Mesothelial cell of epicardium (in vitro differentiated cells): ENCODE results near the gene KCNH3. TPM values are rescaled to one million over a fixed set of nuclear protein-coding genes. Genes with fewer than 3 reads are reported as not detected.
A peak's percentile ranks its signal among the peaks of the same experiment; 100 is the strongest.

Experiments used
- DNase-seq, 2 experiments: peaks; one replicate each; pipeline ENCODE4 v3.0.0; 2021; ENCODE audit warnings: low spot score in 2 of 2; ENCODE audit not compliant: unreplicated experiment in 2 of 2
- H3K27ac Mint-ChIP-seq: 2 replicates; pipeline ENCODE4 v1.8.0; 2021; ENCODE audit warnings: mixed read lengths
- H3K27me3 Mint-ChIP-seq: 2 replicates; pipeline ENCODE4 v1.8.0; 2021; ENCODE audit warnings: low read depth, mixed read lengths
- H3K36me3 Mint-ChIP-seq: 2 replicates; pipeline ENCODE4 v1.8.0; 2021; ENCODE audit warnings: mixed read lengths
- H3K4me1 Mint-ChIP-seq: 2 replicates; pipeline ENCODE4 v1.8.0; 2021; ENCODE audit warnings: mixed read lengths
- H3K4me3 Mint-ChIP-seq: 2 replicates; pipeline ENCODE4 v1.8.0; 2021; ENCODE audit warnings: mild to moderate bottlenecking, moderate library complexity, mixed read lengths
- H3K9me3 Mint-ChIP-seq: 2 replicates; pipeline ENCODE4 v1.8.0; 2021; ENCODE audit warnings: mixed read lengths
- total RNA-seq: library from RNA; stranded (reverse); gene quantifications from 3 replicates; pipeline ENCODE4 v1.2.1, GENCODE V29; 2021
- TF ChIP-seq, protein P1 (sequence below): fragments of 200-600 bp; sonication (generic); IDR thresholded peaks from one replicate; pipeline ENCODE4 v1.5.0; 2021; ENCODE audit warnings: antibody characterized with exemption; ENCODE audit not compliant: unreplicated experiment

KCNH3 gene
- total RNA-seq, 1 donor from 2014 or later = 1.8 TPM

GRCh38 chr12:49545815-49546214 lies 7.0 kb downstream of the KCNH3 start:
- Mint-ChIP-seq H3K9me3 (no peaks in the 10 kb centered on the region), H3K27me3 (peaks cover 78% of the 10 kb centered on the region), H3K27ac (no peak overlapping the region), H3K4me3 (no peak overlapping the region), H3K36me3 (no peaks in the 10 kb centered on the region), H3K4me1 (peaks cover 22% of the 10 kb centered on the region)
- TF ChIP-seq, protein P1, sequence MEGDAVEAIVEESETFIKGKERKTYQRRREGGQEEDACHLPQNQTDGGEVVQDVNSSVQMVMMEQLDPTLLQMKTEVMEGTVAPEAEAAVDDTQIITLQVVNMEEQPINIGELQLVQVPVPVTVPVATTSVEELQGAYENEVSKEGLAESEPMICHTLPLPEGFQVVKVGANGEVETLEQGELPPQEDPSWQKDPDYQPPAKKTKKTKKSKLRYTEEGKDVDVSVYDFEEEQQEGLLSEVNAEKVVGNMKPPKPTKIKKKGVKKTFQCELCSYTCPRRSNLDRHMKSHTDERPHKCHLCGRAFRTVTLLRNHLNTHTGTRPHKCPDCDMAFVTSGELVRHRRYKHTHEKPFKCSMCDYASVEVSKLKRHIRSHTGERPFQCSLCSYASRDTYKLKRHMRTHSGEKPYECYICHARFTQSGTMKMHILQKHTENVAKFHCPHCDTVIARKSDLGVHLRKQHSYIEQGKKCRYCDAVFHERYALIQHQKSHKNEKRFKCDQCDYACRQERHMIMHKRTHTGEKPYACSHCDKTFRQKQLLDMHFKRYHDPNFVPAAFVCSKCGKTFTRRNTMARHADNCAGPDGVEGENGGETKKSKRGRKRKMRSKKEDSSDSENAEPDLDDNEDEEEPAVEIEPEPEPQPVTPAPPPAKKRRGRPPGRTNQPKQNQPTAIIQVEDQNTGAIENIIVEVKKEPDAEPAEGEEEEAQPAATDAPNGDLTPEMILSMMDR = no peak
- no peak for DNase-seq

GRCh38 chr12:49546481-49546880 lies 7.7 kb downstream of the KCNH3 start:
- H3K27me3 Mint-ChIP-seq = peaks cover 72% of the 10 kb centered on the region
- no peaks in the 10 kb centered on the region for H3K36me3 Mint-ChIP-seq
- no peak overlapping the region for H3K4me3 Mint-ChIP-seq
- TF ChIP-seq, protein P1 = no peak
- no peak for DNase-seq
- H3K9me3 Mint-ChIP-seq = no peaks in the 10 kb centered on the region
- peaks cover 17% of the 10 kb centered on the region for H3K4me1 Mint-ChIP-seq
- no peak overlapping the region for H3K27ac Mint-ChIP-seq

- H3K36me3 Mint-ChIP-seq = no peaks in the 10 kb centered on the region
- no peak for DNase-seq
- no peak overlapping the region for H3K27ac Mint-ChIP-seq
- H3K27me3 Mint-ChIP-seq = peaks cover 69% of the 10 kb centered on the region
- peaks cover 16% of the 10 kb centered on the region for H3K4me1 Mint-ChIP-seq
- TF ChIP-seq, protein P1 = no peak
- no peaks in the 10 kb centered on the region for H3K9me3 Mint-ChIP-seq
- no peak overlapping the region for H3K4me3 Mint-ChIP-seq
Measured at GRCh38 chr12:49547090-49547690, 8.4 kb downstream of the KCNH3 start.

DNA sequence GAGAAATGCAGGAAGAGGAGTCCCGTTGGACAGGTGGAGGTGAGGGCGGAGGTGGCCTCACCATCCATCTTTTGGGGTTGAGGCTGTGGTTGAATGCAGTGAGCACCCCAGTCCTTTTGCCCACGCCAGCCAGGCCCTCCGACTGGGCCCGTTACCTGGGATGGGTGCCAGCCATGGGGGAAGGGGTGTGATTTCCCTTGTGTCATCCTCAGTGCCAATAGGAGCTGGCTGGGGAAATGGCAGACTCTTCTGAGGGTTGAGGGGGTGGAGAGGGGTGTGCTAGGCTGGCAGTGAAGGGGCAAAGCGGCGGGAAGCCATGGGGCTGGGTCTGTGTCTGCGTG lies 9.6 kb downstream of the KCNH3 start:
- Mint-ChIP-seq H3K27me3 (peaks cover 56% of the 10 kb centered on the region), H3K4me3 (no peak overlapping the region), H3K4me1 (peaks cover 16% of the 10 kb centered on the region), H3K9me3 (no peaks in the 10 kb centered on the region), H3K27ac (no peak overlapping the region), H3K36me3 (no peaks in the 10 kb centered on the region)
- no peak for DNase-seq
- TF ChIP-seq, protein P1 = no peak

DNA sequence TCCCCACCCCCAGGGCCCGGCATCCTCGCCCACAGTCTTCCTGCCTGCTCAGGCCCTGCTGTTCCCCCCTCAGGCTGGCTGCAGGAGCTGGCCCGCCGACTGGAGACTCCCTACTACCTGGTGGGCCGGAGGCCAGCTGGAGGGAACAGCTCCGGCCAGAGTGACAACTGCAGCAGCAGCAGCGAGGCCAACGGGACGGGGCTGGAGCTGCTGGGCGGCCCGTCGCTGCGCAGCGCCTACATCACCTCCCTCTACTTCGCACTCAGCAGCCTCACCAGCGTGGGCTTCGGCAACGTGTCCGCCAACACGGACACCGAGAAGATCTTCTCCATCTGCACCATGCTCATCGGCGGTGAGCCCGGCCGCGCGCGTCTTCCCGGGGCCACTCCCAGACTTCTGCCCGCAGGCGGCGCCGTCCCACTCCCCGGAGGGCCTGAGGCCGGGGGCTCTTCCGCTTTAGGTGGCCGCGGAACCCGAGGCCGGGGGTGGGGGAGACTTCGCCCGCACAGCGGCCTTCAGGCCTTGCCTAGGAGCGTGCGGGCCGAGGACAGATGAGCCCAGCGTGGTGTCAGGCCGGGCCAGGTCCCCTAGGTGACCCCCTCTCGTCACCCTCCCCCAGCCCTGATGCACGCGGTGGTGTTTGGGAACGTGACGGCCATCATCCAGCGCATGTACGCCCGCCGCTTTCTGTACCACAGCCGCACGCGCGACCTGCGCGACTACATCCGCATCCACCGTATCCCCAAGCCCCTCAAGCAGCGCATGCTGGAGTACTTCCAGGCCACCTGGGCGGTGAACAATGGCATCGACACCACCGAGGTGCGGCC lies 10.2 kb downstream of the KCNH3 start:
- H3K9me3 Mint-ChIP-seq = no peaks in the 10 kb centered on the region
- TF ChIP-seq, protein P1 = no peak
- H3K4me1 Mint-ChIP-seq = peaks cover 15% of the 10 kb centered on the region
- peaks cover 52% of the 10 kb centered on the region for H3K27me3 Mint-ChIP-seq
- peak in 1 of 2 experiments; percentile 58 for DNase-seq
- no peak overlapping the region for H3K27ac Mint-ChIP-seq
- H3K4me3 Mint-ChIP-seq = peak overlapping the region; percentile 57
- H3K36me3 Mint-ChIP-seq = no peaks in the 10 kb centered on the region
